ENCODE results near the gene KIF6.

The KIF6 gene

GRCh38 chr6:39416026-39416425 is 309.2 kb downstream of the KIF6 start:
- no peak for DNase-seq (ENCODE audit: low read depth)
- in situ Hi-C loops (cut with HindIII; ENCODE audit: low sequenced_read_pairs), result no loop called here
- TF ChIP-seq CTCF (IDR thresholded peaks at IDR 0.05; ENCODE audit: low read depth, low read length, missing control alignments), result no peak
- H3K4me3 ChIP-seq (ENCODE audit: low read depth, low read length), result no peak overlapping the region

- in situ Hi-C loops (cut with HindIII; ENCODE audit: low sequenced_read_pairs), result no loop called here
- TF ChIP-seq CTCF (IDR thresholded peaks at IDR 0.05; ENCODE audit: low read depth, low read length, missing control alignments), result no peak
- no peak for DNase-seq (ENCODE audit: low read depth)
- H3K4me3 ChIP-seq (ENCODE audit: low read depth, low read length), result no peak overlapping the region
Measured at GRCh38 chr6:39415482-39415881, 309.7 kb downstream of the KIF6 start.

GRCh38 chr6:39411465-39411864 is 313.7 kb downstream of the KIF6 start:
- no peak for DNase-seq (ENCODE audit: low read depth)
- no peak for TF ChIP-seq CTCF (IDR thresholded peaks at IDR 0.05; ENCODE audit: low read depth, low read length, missing control alignments)
- in situ Hi-C loops (cut with HindIII; ENCODE audit: low sequenced_read_pairs), result no loop called here
- no peak overlapping the region for H3K4me3 ChIP-seq (ENCODE audit: low read depth, low read length)

DNA sequence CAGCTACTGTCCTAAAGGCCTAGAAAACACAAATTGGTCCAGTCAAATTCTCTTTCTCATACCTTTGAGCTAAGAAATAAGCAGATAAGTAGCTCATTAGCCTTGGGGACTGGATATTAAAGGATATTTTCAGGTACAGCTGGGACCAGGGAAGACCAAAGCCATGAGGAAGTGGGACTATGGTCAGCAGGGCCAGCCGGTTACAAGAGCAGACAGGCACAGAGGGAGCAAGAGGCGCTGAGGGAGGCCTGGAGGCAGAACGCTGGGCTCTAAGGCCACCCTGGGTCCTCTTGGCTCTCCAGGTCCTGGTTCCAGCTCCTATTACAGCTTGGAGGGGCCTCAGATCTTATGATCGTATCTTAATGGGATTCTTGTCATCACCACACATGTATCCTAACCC is 314.2 kb downstream of the KIF6 start:
- no peak for TF ChIP-seq CTCF (IDR thresholded peaks at IDR 0.05; ENCODE audit: low read depth, low read length, missing control alignments)
- no peak overlapping the region for H3K4me3 ChIP-seq (ENCODE audit: low read depth, low read length)
- DNase-seq (ENCODE audit: low read depth), result no peak
- in situ Hi-C loops (cut with HindIII; ENCODE audit: low sequenced_read_pairs), result no loop called here

DNA sequence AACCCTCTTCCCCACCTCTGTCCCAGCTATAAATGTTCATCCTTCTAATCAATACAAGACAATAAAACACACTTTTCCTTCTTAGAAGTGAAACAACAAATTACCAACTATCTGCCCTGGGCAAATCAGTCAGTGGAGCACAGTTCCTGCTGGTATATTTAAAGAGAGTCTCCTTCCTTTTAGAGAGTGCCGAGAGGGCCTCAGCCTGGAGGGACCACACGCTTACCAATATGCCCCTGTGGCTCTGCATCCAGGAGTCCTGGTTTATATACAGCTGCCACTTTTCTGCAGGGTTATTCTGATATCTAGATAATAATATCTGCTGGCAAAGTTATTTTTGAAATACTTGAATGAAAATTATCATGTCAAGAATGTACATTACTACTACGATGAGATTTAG is 315.3 kb downstream of the KIF6 start:
- no peak for TF ChIP-seq CTCF (IDR thresholded peaks at IDR 0.05; ENCODE audit: low read depth, low read length, missing control alignments)
- no peak for DNase-seq (ENCODE audit: low read depth)
- in situ Hi-C loops (cut with HindIII; ENCODE audit: low sequenced_read_pairs), result no loop called here
- H3K4me3 ChIP-seq (ENCODE audit: low read depth, low read length), result no peak overlapping the region

DNA sequence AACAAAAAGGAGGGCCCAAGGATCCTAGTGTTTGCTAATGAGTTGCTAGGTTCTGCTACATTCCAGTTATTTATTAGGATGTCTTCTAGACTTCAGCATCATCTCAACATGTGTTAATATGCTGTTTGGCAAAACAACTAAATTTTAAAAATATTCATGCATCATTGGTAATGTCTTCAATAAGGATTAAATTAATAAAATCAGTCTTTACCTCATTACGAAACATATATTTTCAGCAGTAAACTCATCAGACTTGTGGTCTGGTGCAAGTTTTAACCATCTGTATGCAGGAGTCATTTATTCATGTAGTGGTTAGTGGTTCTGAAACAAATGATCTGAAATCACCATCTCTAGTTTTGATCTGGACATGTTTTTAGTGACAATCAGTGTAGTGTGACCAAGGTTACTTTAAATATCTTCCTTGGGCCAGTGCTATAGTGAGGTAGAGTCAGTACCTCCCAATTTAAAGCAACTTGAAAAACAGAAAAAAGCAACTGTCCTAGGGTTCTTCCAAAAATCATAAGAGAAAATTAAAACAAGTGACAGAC is 317.7 kb downstream of the KIF6 start:
- no peak overlapping the region for H3K4me3 ChIP-seq (ENCODE audit: low read depth, low read length)
- no peak for DNase-seq (ENCODE audit: low read depth)
- TF ChIP-seq CTCF (IDR thresholded peaks at IDR 0.05; ENCODE audit: low read depth, low read length, missing control alignments), result no peak
- in situ Hi-C loops (cut with HindIII; ENCODE audit: low sequenced_read_pairs), result no loop called here

DNA sequence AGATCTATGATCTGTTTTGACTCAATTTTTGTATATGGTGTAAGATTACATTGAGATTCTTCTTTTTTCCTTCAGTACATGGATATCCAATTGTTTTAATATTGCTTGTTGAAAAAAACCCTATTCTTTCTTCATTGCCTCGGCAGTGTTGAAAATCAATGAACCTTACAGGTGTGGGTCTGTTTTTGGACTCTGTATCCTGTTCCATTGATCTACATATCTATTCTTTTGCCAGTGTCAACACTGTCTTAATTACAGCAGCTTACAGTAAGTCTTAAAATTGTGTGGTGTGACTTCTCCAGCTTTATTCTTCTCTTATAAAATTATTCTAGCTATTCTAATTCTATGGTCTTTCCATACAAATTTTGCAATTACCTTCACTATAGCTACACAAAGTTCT is 320.9 kb downstream of the KIF6 start:
- no peak for DNase-seq (ENCODE audit: low read depth)
- no peak overlapping the region for H3K4me3 ChIP-seq (ENCODE audit: low read depth, low read length)
- no peak for TF ChIP-seq CTCF (IDR thresholded peaks at IDR 0.05; ENCODE audit: low read depth, low read length, missing control alignments)
- in situ Hi-C loops (cut with HindIII; ENCODE audit: low sequenced_read_pairs), result no loop called here
